ENCODE data around the gene CACNA2D2. TPM values are rescaled to one million over a fixed set of nuclear protein-coding genes. Genes with fewer than 3 reads are reported as not detected.
A peak's percentile ranks its signal among the peaks of the same experiment; 100 is the strongest.
"Not testable (repeated sequence)": the region's sequence is repeated elsewhere in the genome, so short reads cannot be mapped to it uniquely, and the experiment has no call there.

CACNA2D2 gene
- total RNA-seq, 1 experiment from 2014 or later: not detected

DNA sequence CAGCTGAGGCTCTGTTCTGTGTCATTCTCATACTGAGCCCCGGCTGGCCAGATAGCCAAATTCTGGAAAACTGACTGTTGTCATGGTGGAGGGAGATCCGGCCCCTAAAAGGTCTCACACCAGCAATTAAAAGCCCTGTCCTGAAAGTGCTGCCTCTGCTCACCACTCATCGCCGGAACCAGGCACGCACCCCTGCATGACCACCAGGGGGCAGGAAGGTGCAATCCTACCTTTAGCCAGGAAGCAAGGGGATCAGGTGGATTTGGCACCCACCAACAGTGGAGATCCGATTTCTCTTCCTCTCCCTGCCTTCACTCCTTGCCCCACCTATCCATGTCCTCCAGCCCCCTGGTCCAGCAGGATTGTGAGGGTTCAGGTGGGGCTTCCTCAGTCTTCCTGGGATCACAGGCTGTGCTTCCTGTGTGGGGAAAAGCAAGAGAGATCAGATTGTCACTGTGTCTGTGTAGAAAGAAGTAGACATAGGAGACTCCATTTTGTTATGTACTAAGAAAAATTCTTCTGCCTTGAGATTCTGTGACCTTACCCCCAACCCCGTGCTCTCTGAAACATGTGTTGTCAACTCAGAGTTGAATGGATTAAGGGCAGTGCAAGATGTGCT, 16.1 kb upstream of the CACNA2D2 start:
- H3K4me1 ChIP-seq (replicated peaks): no peaks in the 10 kb centered on the region
- H3K27me3 ChIP-seq (replicated peaks): peaks cover 8% of the 10 kb centered on the region; the same call in 1 of the 2 replicates
- no peaks in the 10 kb centered on the region for H3K9me3 ChIP-seq (replicated peaks)
- no peak overlapping the region for H3K27ac ChIP-seq
- DNase-seq (ENCODE audit: low read depth in 1 of 2, low spot score in 2 of 2): peak; percentile 21 to 51
- H3K4me3 ChIP-seq: no peak overlapping the region
- no peaks in the 10 kb centered on the region for H3K36me3 ChIP-seq

DNA sequence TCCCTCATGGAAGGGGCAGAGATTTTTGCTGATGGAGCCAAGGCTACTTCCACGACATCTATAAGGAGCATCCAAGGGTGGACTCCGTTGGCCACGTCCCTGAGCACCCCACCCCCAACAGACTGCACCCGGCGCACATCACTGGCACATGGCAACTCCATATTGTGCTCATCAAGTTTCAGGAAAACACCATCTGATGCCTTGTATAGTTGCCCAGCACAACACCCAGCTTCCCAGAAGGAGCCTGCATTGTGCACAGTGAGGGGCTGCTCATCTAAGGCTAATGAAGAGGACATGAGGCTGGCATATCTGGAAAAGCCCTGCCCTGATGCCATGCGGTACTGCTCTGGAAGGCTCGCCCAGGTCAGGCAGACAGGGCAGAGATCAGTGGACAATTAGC, 15.0 kb upstream of the CACNA2D2 start:
- no peak overlapping the region for H3K4me3 ChIP-seq
- H3K9me3 ChIP-seq (replicated peaks): no peaks in the 10 kb centered on the region
- no peaks in the 10 kb centered on the region for H3K36me3 ChIP-seq
- no peak for DNase-seq (ENCODE audit: low read depth in 1 of 2, low spot score in 2 of 2)
- no peaks in the 10 kb centered on the region for H3K4me1 ChIP-seq (replicated peaks)
- peaks cover 8% of the 10 kb centered on the region; the same call in 1 of the 2 replicates for H3K27me3 ChIP-seq (replicated peaks)
- H3K27ac ChIP-seq: no peak overlapping the region

DNA sequence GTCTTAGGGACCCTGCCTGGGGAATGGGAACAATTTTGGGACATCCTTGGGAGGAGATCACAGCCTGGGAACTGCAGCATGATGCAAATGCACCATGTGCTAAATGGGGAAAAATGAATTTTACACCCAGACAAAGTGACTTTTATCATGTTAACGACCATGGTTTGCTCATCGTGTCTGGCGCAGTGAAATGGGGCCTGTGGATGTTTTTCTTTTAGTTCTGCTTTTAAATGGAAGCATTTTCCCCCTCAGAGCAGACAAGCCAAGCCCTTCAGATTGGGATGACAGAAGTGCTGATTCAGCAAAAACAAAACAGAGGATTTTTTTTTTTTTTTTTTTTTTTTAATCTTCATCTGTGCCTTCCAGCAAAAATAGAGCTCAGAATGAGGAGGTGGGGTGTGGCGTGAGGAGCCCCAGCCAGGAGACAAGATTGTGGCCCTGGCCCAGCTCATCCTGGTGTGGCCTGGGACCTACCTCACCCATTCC, 14.3 kb upstream of the CACNA2D2 start:
- Histone ChIP-seq H3K27me3 (replicated peaks) (peaks cover 8% of the 10 kb centered on the region; the same call in 1 of the 2 replicates), H3K4me3 (no peak overlapping the region), H3K9me3 (replicated peaks) (no peaks in the 10 kb centered on the region), H3K36me3 (no peaks in the 10 kb centered on the region), H3K4me1 (replicated peaks) (no peaks in the 10 kb centered on the region), H3K27ac (no peak overlapping the region)
- no peak for DNase-seq (ENCODE audit: low read depth in 1 of 2, low spot score in 2 of 2)

DNA sequence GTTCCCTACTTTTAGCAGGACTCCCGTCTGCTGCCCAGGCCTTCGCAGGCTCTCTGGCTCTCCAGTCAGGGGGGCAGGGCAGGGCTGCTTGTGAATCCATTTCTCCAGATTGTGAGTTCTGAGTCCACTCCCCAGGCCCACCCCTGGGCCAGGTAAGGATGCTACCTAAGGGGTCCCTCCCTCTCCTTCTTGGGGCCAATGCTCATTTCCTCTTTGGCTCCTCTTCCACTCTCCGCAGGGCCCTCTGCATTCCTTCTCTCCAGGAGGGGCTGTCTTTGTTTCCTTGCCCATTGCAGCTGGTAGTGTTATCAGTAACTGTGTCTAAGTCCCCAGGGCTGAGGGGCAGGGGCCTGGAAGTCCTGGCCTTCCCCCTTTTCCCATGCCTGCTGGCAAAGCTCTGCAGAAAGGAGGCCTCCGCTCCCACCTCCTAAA, 13.0 kb upstream of the CACNA2D2 start:
- H3K4me1 ChIP-seq (replicated peaks): no peaks in the 10 kb centered on the region
- no peaks in the 10 kb centered on the region for H3K9me3 ChIP-seq (replicated peaks)
- no peaks in the 10 kb centered on the region for H3K36me3 ChIP-seq
- H3K27ac ChIP-seq: no peak overlapping the region
- no peak overlapping the region for H3K4me3 ChIP-seq
- no peak for DNase-seq (ENCODE audit: low read depth in 1 of 2, low spot score in 2 of 2)
- peaks cover 2% of the 10 kb centered on the region; the same call in 1 of the 2 replicates for H3K27me3 ChIP-seq (replicated peaks)

DNA sequence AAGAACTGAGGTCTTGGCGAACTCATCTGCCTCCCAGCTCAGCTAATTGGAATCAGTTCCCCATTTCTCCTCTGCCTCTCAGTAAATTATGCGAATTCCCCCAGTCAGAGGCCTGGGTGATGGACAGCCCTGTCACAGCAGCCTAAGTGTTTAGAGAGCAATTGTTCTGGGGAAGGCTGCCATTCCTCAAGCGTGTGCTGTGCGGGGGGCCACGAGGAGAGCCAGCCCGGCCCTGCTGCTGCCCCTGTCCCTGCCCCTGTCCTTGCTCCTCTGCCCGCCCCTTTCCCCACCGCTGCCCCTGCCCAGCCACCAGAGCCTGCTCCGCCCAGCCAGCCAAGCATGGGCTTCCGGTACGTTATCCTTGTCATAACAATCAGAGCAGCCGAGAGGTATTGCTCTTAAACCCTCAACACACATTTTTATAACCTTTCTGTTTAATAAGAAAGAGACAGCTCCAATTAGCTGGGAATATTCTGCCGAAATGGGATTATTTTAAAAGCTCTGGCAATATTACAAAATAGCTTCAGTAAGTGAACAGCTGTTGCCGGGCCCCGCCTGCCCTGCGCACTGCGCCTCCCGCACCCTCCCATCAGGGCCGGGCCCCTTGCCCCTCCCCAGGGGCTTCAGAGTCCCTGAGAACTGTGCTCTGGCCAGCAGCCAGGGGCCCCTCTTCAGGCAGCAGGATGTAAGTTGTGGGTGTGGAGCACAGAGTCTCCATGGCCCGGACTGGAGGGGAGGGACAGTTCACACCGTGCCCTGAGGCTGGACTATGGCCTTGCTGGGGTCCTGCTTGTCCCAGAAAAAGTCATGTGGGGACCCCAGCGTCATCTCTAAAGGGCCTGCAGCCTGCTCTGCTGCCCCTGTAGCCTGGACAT, 12.4 kb upstream of the CACNA2D2 start:
- Histone ChIP-seq H3K4me3 (no peak overlapping the region), H3K4me1 (replicated peaks) (no peaks in the 10 kb centered on the region), H3K27me3 (replicated peaks) (0 out of 2 replicates have a peak, but pooled peaks cover 2% of the 10 kb centered on the region), H3K36me3 (no peaks in the 10 kb centered on the region), H3K9me3 (replicated peaks) (no peaks in the 10 kb centered on the region), H3K27ac (no peak overlapping the region)
- no peak for DNase-seq (ENCODE audit: low read depth in 1 of 2, low spot score in 2 of 2)

DNA sequence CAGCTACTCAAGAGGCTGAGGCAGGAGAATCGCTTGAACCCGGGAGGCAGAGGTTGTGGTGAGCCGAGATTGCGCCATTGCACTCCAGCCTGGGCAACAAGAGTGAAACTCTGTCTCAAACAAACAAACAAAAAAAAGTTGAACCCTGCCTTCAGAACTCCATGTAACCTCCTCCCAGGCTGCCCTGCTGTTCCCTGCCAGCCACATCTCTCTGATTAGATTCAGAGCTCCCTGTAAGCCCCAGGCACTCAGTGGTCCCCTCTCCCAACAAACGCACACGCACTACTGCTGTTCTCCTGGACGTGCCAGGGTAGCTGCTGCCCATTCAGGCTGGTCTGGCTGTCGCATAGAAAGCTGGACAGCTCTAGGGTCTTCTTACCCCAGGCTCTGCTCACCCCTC, 9.5 kb upstream of the CACNA2D2 start:
- H3K4me3 ChIP-seq; DNase-seq (ENCODE audit: low read depth in 1 of 2, low spot score in 2 of 2); H3K4me1 ChIP-seq (replicated peaks); H3K9me3 ChIP-seq (replicated peaks); H3K27me3 ChIP-seq (replicated peaks); H3K36me3 ChIP-seq; H3K27ac ChIP-seq: not testable (repeated sequence)

- Histone ChIP-seq H3K27me3 (replicated peaks) (peaks cover 2% of the 10 kb centered on the region; the same call in 1 of the 2 replicates), H3K4me3 (no peak overlapping the region), H3K36me3 (no peaks in the 10 kb centered on the region), H3K27ac (no peak overlapping the region), H3K9me3 (replicated peaks) (no peaks in the 10 kb centered on the region), H3K4me1 (replicated peaks) (no peaks in the 10 kb centered on the region)
- no peak for DNase-seq (ENCODE audit: low read depth in 1 of 2, low spot score in 2 of 2)
These were observed 8.7 kb upstream of the CACNA2D2 start for GRCh38 chr3:50512131-50512530.

DNA sequence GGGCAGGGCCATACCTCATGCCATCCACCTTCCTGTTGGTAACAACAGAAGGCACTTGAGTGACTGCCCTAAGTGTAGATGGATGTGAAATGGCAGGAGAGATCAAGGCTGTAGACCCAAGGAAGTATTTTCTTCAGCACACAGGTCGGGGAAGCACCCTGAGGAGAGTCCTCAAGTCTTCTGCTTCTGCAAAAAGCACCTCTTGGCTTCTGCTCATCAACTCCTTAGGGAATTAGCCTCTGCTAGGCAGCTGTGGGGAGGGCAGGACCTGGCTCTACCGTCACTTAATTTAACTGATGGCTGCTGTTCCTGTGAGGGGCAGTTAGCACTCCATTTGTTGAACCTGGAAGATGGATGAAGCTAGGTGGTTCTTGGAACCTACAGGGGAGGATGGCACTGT, 6.9 kb upstream of the CACNA2D2 start:
- no peaks in the 10 kb centered on the region for H3K9me3 ChIP-seq (replicated peaks)
- no peak overlapping the region for H3K4me3 ChIP-seq
- no peaks in the 10 kb centered on the region for H3K4me1 ChIP-seq (replicated peaks)
- peaks cover 6% of the 10 kb centered on the region for H3K27me3 ChIP-seq (replicated peaks)
- no peak overlapping the region for H3K27ac ChIP-seq
- H3K36me3 ChIP-seq: no peaks in the 10 kb centered on the region
- DNase-seq (ENCODE audit: low read depth in 1 of 2, low spot score in 2 of 2): no peak

DNA sequence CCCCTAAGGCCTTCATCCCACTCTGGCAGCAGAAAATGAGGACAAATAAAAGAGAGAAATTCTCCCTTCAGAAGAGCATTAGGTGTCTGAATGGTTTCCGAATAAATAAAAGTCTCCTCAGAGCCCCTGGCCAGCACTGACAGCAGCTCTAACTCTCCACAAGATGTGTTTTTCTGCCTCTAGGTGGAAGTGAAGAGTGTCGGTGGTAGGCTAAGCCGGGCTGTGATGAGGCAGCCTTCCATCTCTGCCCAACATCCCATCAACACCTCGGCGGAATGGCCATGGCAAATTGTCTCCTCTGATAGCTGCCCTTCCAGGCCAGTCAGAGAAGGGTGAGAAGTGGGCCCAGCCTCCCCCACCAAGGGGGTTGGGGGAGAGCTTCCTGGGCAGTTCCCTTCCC, 6.3 kb upstream of the CACNA2D2 start:
- H3K27me3 ChIP-seq (replicated peaks): peaks cover 6% of the 10 kb centered on the region
- H3K4me3 ChIP-seq: no peak overlapping the region
- no peak overlapping the region for H3K27ac ChIP-seq
- H3K9me3 ChIP-seq (replicated peaks): no peaks in the 10 kb centered on the region
- no peak for DNase-seq (ENCODE audit: low read depth in 1 of 2, low spot score in 2 of 2)
- no peaks in the 10 kb centered on the region for H3K4me1 ChIP-seq (replicated peaks)
- H3K36me3 ChIP-seq: no peaks in the 10 kb centered on the region

GRCh38 chr3:50508821-50509220, 5.4 kb upstream of the CACNA2D2 start:
- Histone ChIP-seq H3K4me3 (no peak overlapping the region), H3K4me1 (replicated peaks) (no peaks in the 10 kb centered on the region), H3K27ac (no peak overlapping the region), H3K36me3 (no peaks in the 10 kb centered on the region), H3K9me3 (replicated peaks) (no peaks in the 10 kb centered on the region), H3K27me3 (replicated peaks) (peaks cover 13% of the 10 kb centered on the region)
- no peak for DNase-seq (ENCODE audit: low read depth in 1 of 2, low spot score in 2 of 2)

DNA sequence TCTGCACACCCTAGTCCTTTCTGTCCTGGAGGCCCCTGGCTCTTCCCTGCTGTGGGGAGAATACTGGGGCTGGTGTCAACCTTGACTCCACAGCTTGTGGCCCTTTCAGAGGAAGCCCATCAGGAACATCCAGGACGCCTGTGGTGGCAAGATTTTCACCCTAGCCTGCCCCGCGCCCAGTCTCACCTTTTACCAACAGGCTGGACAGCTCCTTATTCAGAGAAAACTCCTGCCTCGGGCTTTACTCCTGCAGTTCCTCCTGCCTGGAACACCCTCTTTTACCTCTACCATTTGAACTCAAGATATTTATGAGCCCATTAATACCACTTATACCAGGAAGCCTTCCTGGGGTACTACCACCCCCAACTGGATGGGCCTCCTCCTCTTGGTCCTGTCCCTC, 2.7 kb upstream of the CACNA2D2 start:
- H3K9me3 ChIP-seq (replicated peaks): no peaks in the 10 kb centered on the region
- no peak overlapping the region for H3K4me3 ChIP-seq
- no peak overlapping the region for H3K27ac ChIP-seq
- peaks cover 33% of the 10 kb centered on the region for H3K27me3 ChIP-seq (replicated peaks)
- DNase-seq (ENCODE audit: low read depth in 1 of 2, low spot score in 2 of 2): no peak
- peaks cover 4% of the 10 kb centered on the region for H3K4me1 ChIP-seq (replicated peaks)
- no peaks in the 10 kb centered on the region for H3K36me3 ChIP-seq

GRCh38 chr3:50504681-50505080, 1.2 kb upstream of the CACNA2D2 start:
- no peaks in the 10 kb centered on the region for H3K36me3 ChIP-seq
- peaks cover 38% of the 10 kb centered on the region for H3K27me3 ChIP-seq (replicated peaks)

DNA sequence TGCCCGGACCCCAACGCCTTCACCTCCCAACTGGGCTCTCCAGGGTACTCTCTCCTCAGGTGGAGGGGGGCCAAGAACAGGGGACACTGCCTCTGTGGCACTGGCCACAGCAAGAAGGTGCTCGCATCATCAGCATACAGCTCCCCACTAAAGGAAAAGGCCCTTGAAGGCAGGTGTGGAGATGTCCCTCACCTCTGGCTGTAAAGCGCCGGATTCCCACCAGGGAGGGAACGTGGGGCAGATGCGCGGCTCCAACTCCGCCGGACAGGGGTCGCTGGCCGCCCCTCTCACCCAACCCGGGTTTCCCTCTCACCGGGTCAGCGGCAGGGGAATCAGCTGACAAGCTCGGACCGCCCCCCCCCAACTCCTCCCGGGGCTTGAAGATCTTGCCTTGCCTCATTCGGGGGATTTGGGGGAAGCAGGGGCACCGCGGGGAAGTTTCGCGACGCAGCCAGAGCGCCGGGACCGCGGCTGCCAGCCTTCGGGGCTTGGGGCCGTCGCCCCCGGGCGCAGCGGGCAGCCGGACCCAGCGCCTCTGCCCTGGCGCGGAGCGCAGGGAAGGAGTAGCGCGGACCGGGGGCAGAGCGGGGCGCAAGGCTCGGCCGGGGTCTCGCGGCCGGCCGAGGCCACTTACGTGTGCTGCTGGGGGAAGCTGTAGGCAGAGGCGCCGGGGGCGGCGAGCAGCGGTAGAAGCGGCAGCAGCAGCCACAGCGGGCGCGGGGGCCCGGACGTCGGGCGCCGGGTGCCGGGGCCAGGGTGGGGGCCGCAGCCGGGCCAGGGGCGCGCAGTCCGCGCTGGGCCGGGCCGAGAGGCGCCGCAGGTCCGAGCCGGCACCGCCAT, 630 bp downstream of the CACNA2D2 start:
- Histone ChIP-seq H3K4me1 (replicated peaks) (peaks cover 4% of the 10 kb centered on the region), H3K9me3 (replicated peaks) (no peaks in the 10 kb centered on the region), H3K36me3 (no peaks in the 10 kb centered on the region), H3K27ac (no peak overlapping the region), H3K4me3 (no peak overlapping the region), H3K27me3 (replicated peaks) (peaks cover 46% of the 10 kb centered on the region)
- DNase-seq (ENCODE audit: low read depth in 1 of 2, low spot score in 2 of 2): no peak

More at GRCh38 chr3:50504681-50505080, 1.2 kb upstream of the CACNA2D2 start:
- no peak for DNase-seq (ENCODE audit: low read depth in 1 of 2, low spot score in 2 of 2)
- Histone ChIP-seq H3K27ac (no peak overlapping the region), H3K4me1 (replicated peaks) (peaks cover 4% of the 10 kb centered on the region), H3K9me3 (replicated peaks) (no peaks in the 10 kb centered on the region), H3K4me3 (no peak overlapping the region)

Measured in SJSA1 (cell line).